ENCODE measurements around the gene ALS2. TPM values are rescaled to one million over a fixed set of nuclear protein-coding genes. Genes with fewer than 3 reads are reported as not detected.

ALS2 gene
- total and polyA plus RNA-seq, 2 of the 8 experiments (the other 6 are each of a cell fraction or from before 2014, with no cell fraction given): 12.1 to 34.5 TPM

- FAIRE-seq (no peak), DNase-seq (ENCODE audit: low read depth in 1 of 2, low spot score in 2 of 2) (no peak)
- no peak overlapping the region for H2AFZ ChIP-seq (ENCODE audit: low read length)
- ChIA-PET POLR2A (ENCODE audit: partially characterized antibody) (no interaction called here), CTCF (ENCODE audit: partially characterized antibody) (interaction anchor here (0.6 kb wide), 1 partner anchor 35 kb away, joined by 3 read pairs; no protein-coding TSS in a partner anchor)
- TF ChIP-seq SIN3A (conservative IDR thresholded peaks at IDR 0.05 in 1 of 2, IDR thresholded peaks at IDR 0.05 in 1 of 2; ENCODE audit: low read depth in 1 of 2, low read length in 2 of 2): no peak
- TF ChIP-seq FOSL1 (IDR thresholded peaks at IDR 0.05; ENCODE audit: insufficient read depth, low read depth, low read length): no peak
- no peak for TF ChIP-seq TCF12 (IDR thresholded peaks at IDR 0.05; ENCODE audit: low read depth, low read length)
- no peak for TF ChIP-seq TAF1 (IDR thresholded peaks at IDR 0.05; ENCODE audit: low read depth, low read length)
- TF ChIP-seq CREB1 (IDR thresholded peaks at IDR 0.05): no peak
- H3K23me2 ChIP-seq (ENCODE audit: low read depth, low read length): no peaks in the 10 kb centered on the region
- H3K9ac ChIP-seq (replicated peaks in 1 of 4; ENCODE audit: extremely low read depth in 1 of 4, low read depth in 3 of 4, low read length in 3 of 4): no peak overlapping the region
- no peak overlapping the region for H4K5ac ChIP-seq (ENCODE audit: insufficient read length, low read depth, low read length)
- no peak overlapping the region for H3K56ac ChIP-seq (replicated peaks; ENCODE audit: insufficient read length, low read depth, low read length)
- WGBS, 2 experiments (ENCODE audit: extremely low coverage in 1 of 2, insufficient coverage in 1 of 2, insufficient read length in 1 of 2, insufficient replicate concordance in 2 of 2, low coverage in 1 of 2, low lambda C conversion rate in 2 of 2, missing lambda C conversion rate in 1 of 2): 91% methylated on average over 1 of the region's 1 CpG; no CpG with 5 or more reads in 1 of the 2 experiments
- no peak overlapping the region for H2BK5ac ChIP-seq (ENCODE audit: low read depth, low read length)
- no peak overlapping the region for H2BK120ac ChIP-seq (replicated peaks; ENCODE audit: low read depth, low read length)
- H3K9me3 ChIP-seq (ENCODE audit: insufficient read depth in 2 of 2, low read depth in 1 of 2, low read length in 1 of 2): no peaks in the 10 kb centered on the region; a peak in 1 of 4 replicates
- no peak overlapping the region for H3K23ac ChIP-seq (ENCODE audit: insufficient read length)
- no peaks in the 10 kb centered on the region for H4K20me1 ChIP-seq (replicated peaks in 1 of 2; ENCODE audit: control insufficient read depth in 1 of 2, insufficient read depth in 2 of 2, low read length in 2 of 2)
- H4K8ac ChIP-seq (ENCODE audit: extremely low read depth, insufficient read depth, low read length): no peak overlapping the region
- no peak overlapping the region for H2BK20ac ChIP-seq (ENCODE audit: low read length)
- no peak overlapping the region for H3K4ac ChIP-seq (replicated peaks; ENCODE audit: insufficient read length, low read depth, low read length)
- H3K79me1 ChIP-seq (ENCODE audit: low read depth, low read length): no peaks in the 10 kb centered on the region; the same call in 1 of the 2 replicates
- no peak overlapping the region for H4K91ac ChIP-seq (replicated peaks; ENCODE audit: insufficient read length, low read length)
- H3K4me1 ChIP-seq (replicated peaks in 1 of 4; ENCODE audit: control insufficient read depth in 3 of 4, insufficient read depth in 4 of 4, low read length in 3 of 4): peaks cover 3 to 5% (median 3%) of the 10 kb centered on the region in 4 experiments; a peak in 4 of 7 replicates
- H3K4me3 ChIP-seq (ENCODE audit: extremely low read depth in 1 of 4, insufficient read depth in 2 of 4, low read depth in 3 of 4, low read length in 4 of 4): no peak overlapping the region
- no peak overlapping the region for H3K4me2 ChIP-seq (ENCODE audit: insufficient read depth in 1 of 2, low read depth in 2 of 2, low read length in 2 of 2)
- H2AK5ac ChIP-seq (ENCODE audit: low read depth, low read length): no peak overlapping the region
- no peaks in the 10 kb centered on the region for H3K27me3 ChIP-seq (replicated peaks in 1 of 4; ENCODE audit: control insufficient read depth in 3 of 4, extremely low read depth in 1 of 4, insufficient read depth in 3 of 4, low read length in 3 of 4)
- H3K36me3 ChIP-seq (ENCODE audit: control insufficient read depth in 2 of 4, insufficient read depth in 4 of 4, low read length in 3 of 4): peaks cover 2 to 18% (median 5%) of the 10 kb centered on the region in 4 experiments; a peak in 5 of 8 replicates
- H3K27ac ChIP-seq (ENCODE audit: low read depth, low read length): no peak overlapping the region
- no peak overlapping the region for H3K14ac ChIP-seq (ENCODE audit: insufficient read length)
- peaks cover 3 to 31% of the 10 kb centered on the region in 2 experiments; a peak in 3 of 4 replicates for H3K79me2 ChIP-seq (ENCODE audit: control insufficient read depth in 1 of 2, insufficient read depth in 2 of 2, low read length in 2 of 2)
- H2BK15ac ChIP-seq (ENCODE audit: low read length): no peak overlapping the region
- no peak overlapping the region for H3K18ac ChIP-seq (ENCODE audit: extremely low read depth, low read length)
- no peak overlapping the region for H2BK12ac ChIP-seq (ENCODE audit: low read depth, low read length)
Measured at GRCh38 chr2:201768918-201769317, 11.8 kb downstream of the ALS2 start.

Data from H1 (cell line).